ENCODE measurements around the gene C16orf95.

DNA sequence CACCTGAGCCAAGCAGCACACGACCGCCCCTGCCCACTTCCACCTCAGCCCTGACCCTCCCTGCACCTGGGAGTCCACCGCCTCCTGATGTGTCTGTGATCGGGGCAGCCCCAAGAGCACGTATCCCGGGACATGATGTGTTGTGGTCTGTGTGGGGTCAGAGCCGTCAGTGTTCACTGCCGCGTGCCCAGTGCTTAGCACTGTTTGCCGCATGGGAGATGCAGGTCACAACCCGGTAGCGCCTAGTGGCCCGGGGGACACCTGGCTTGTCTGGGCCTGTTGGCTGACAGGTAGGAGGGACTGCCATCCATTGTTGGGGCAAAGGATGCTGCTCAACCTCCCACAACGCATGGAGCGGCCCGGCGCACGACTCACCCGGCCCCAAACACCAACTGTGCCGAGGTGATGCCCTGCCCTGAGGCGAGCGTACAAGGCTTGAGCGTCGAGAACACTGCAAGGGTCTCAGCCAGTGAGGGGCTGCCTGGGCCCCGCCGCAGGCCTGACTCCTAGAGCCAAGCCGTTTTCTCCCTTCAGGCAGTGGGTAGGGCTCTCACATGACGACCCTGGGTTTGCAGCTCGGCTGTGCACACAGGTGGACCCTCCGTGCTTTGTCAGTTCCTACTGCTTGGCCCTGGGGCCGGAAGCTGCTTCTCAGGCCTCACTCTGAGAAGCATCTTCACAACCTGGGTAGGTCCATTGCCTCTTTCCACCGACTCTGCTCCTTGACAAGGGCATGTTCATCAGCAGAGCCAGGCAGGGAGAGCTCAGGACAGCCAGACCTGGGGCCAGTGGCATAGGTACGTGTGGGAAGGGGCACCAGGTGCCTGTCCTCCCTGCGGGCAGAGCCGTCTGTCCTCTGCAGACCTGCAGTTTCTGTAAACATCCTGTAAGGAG, 5.9 kb upstream of the C16orf95 start:
- TF ChIP-seq, protein P1, sequence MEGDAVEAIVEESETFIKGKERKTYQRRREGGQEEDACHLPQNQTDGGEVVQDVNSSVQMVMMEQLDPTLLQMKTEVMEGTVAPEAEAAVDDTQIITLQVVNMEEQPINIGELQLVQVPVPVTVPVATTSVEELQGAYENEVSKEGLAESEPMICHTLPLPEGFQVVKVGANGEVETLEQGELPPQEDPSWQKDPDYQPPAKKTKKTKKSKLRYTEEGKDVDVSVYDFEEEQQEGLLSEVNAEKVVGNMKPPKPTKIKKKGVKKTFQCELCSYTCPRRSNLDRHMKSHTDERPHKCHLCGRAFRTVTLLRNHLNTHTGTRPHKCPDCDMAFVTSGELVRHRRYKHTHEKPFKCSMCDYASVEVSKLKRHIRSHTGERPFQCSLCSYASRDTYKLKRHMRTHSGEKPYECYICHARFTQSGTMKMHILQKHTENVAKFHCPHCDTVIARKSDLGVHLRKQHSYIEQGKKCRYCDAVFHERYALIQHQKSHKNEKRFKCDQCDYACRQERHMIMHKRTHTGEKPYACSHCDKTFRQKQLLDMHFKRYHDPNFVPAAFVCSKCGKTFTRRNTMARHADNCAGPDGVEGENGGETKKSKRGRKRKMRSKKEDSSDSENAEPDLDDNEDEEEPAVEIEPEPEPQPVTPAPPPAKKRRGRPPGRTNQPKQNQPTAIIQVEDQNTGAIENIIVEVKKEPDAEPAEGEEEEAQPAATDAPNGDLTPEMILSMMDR (IDR thresholded peaks at IDR 0.05; ENCODE audit: low read depth, low read length, missing input control) = no peak
- TF ChIP-seq TAF1 (conservative IDR thresholded peaks at IDR 0.05) (no peak), RXRA (IDR thresholded peaks at IDR 0.05) (no peak), JUND (IDR thresholded peaks at IDR 0.05) (no peak)
- TF ChIP-seq, protein P2, sequence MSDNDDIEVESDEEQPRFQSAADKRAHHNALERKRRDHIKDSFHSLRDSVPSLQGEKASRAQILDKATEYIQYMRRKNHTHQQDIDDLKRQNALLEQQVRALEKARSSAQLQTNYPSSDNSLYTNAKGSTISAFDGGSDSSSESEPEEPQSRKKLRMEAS (IDR thresholded peaks at IDR 0.05) = no peak
- TF ChIP-seq, protein P3, sequence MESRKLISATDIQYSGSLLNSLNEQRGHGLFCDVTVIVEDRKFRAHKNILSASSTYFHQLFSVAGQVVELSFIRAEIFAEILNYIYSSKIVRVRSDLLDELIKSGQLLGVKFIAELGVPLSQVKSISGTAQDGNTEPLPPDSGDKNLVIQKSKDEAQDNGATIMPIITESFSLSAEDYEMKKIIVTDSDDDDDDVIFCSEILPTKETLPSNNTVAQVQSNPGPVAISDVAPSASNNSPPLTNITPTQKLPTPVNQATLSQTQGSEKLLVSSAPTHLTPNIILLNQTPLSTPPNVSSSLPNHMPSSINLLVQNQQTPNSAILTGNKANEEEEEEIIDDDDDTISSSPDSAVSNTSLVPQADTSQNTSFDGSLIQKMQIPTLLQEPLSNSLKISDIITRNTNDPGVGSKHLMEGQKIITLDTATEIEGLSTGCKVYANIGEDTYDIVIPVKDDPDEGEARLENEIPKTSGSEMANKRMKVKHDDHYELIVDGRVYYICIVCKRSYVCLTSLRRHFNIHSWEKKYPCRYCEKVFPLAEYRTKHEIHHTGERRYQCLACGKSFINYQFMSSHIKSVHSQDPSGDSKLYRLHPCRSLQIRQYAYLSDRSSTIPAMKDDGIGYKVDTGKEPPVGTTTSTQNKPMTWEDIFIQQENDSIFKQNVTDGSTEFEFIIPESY (IDR thresholded peaks at IDR 0.05) = no peak
- TF ChIP-seq, protein P4, sequence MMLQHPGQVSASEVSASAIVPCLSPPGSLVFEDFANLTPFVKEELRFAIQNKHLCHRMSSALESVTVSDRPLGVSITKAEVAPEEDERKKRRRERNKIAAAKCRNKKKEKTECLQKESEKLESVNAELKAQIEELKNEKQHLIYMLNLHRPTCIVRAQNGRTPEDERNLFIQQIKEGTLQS (IDR thresholded peaks at IDR 0.05) = no peak
- TF ChIP-seq, protein P5, sequence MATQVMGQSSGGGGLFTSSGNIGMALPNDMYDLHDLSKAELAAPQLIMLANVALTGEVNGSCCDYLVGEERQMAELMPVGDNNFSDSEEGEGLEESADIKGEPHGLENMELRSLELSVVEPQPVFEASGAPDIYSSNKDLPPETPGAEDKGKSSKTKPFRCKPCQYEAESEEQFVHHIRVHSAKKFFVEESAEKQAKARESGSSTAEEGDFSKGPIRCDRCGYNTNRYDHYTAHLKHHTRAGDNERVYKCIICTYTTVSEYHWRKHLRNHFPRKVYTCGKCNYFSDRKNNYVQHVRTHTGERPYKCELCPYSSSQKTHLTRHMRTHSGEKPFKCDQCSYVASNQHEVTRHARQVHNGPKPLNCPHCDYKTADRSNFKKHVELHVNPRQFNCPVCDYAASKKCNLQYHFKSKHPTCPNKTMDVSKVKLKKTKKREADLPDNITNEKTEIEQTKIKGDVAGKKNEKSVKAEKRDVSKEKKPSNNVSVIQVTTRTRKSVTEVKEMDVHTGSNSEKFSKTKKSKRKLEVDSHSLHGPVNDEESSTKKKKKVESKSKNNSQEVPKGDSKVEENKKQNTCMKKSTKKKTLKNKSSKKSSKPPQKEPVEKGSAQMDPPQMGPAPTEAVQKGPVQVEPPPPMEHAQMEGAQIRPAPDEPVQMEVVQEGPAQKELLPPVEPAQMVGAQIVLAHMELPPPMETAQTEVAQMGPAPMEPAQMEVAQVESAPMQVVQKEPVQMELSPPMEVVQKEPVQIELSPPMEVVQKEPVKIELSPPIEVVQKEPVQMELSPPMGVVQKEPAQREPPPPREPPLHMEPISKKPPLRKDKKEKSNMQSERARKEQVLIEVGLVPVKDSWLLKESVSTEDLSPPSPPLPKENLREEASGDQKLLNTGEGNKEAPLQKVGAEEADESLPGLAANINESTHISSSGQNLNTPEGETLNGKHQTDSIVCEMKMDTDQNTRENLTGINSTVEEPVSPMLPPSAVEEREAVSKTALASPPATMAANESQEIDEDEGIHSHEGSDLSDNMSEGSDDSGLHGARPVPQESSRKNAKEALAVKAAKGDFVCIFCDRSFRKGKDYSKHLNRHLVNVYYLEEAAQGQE (IDR thresholded peaks at IDR 0.05) = no peak

Measured in liver (tissue), 3 donors.